HL-60 (cell line): Measurements from ENCODE around the gene SCG2.

ENCODE experiments used
- DNase-seq, 2 experiments: peaks; one replicate each; pipeline ENCODE4 v3.0.0-alpha.2; 2010 to 2020; ENCODE audit warnings: low read depth in 1 of 2, low spot score in 1 of 2
- H3K27ac ChIP-seq: fragments of 250-450 bp; sonication (Bioruptor Pico); replicated peaks from 2 replicates; pipeline ENCODE4 v1.5.1; 2020; ENCODE audit warnings: mild to moderate bottlenecking, moderate library complexity
- H3K27me3 ChIP-seq: fragments of 250-450 bp; sonication (Bioruptor Pico); 2 replicates; pipeline ENCODE4 v1.5.1; 2021; ENCODE audit warnings: mild to moderate bottlenecking, moderate library complexity; ENCODE audit not compliant: insufficient read depth, poor library complexity, severe bottlenecking
- H3K4me3 ChIP-seq: replicated peaks from 2 replicates; pipeline ENCODE4 v1.5.1; 2011; ENCODE audit warnings: mild to moderate bottlenecking, control low read depth, low read length; ENCODE audit not compliant: insufficient read depth
- CTCF ChIP-seq: IDR thresholded peaks from one replicate; pipeline ENCODE4 v1.5.1; 2011; ENCODE audit warnings: low read length, control low read depth, inconsistent platforms; ENCODE audit not compliant: insufficient read depth
- GABPA ChIP-seq: IDR thresholded peaks from 2 replicates; pipeline ENCODE4 v1.6.1; 2012; ENCODE audit warnings: low read depth
- POLR2AphosphoS5 ChIP-seq: IDR thresholded peaks from 2 replicates; pipeline ENCODE4 v1.6.1; 2012; ENCODE audit warnings: low read depth
- REST ChIP-seq: IDR thresholded peaks from 2 replicates; pipeline ENCODE4 v1.6.1; 2012; ENCODE audit warnings: low read depth; ENCODE audit not compliant: insufficient replicate concordance
- SPI1 ChIP-seq: IDR thresholded peaks from 2 replicates; pipeline ENCODE4 v1.6.1; 2012; ENCODE audit warnings: low read depth, mild to moderate bottlenecking, borderline replicate concordance

Gene SCG2

GRCh38 chr2:223633656-223634055, 31.5 kb upstream of the SCG2 start:
- H3K27ac ChIP-seq = no peak overlapping the region
- TF ChIP-seq SPI1 = no peak
- no peak for TF ChIP-seq POLR2AphosphoS5
- no peak for TF ChIP-seq CTCF
- TF ChIP-seq REST = no peak
- no peak for TF ChIP-seq GABPA
- H3K27me3 ChIP-seq = no peaks in the 10 kb centered on the region
- no peak overlapping the region for H3K4me3 ChIP-seq
- no peak for DNase-seq

GRCh38 chr2:223632826-223633225, 30.7 kb upstream of the SCG2 start:
- TF ChIP-seq REST (no peak), GABPA (no peak), POLR2AphosphoS5 (no peak), CTCF (no peak), SPI1 (no peak)
- Histone ChIP-seq H3K4me3 (no peak overlapping the region), H3K27me3 (no peaks in the 10 kb centered on the region), H3K27ac (no peak overlapping the region)
- DNase-seq = no peak

DNA sequence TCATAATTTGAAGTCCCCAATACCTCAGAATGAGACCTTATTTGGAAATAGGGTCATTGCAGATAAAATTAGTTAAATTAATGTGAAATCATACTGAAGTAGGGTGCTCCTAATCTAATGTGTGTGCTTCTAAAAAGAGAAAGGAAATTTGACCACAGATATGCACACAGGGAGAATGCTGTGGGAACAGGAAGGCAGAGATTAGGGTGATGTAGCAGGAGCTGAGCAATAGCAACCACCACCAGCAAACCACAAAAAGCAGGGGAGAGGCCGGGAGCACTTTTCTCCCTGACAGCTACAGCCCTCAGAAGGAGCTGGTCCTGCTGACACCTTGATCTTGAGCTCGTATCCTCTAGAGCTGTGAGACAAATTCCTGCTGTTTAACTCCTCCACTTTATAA, 24.6 kb upstream of the SCG2 start:
- TF ChIP-seq REST (no peak), CTCF (no peak), POLR2AphosphoS5 (no peak), GABPA (no peak), SPI1 (no peak)
- Histone ChIP-seq H3K4me3 (no peak overlapping the region), H3K27ac (no peak overlapping the region), H3K27me3 (no peaks in the 10 kb centered on the region)
- peak in 1 of 2 experiments; percentile 12 for DNase-seq
